ENCODE data around the gene NUCB1. TPM values are rescaled to one million over a fixed set of nuclear protein-coding genes. Genes with fewer than 3 reads are reported as not detected.

The NUCB1 gene
- total and polyA plus RNA-seq, 9 of the 15 experiments (the other 6 are each of a cell fraction or from before 2014, with no cell fraction given) = 3.1 to 153 (median 71.7) TPM

DNA sequence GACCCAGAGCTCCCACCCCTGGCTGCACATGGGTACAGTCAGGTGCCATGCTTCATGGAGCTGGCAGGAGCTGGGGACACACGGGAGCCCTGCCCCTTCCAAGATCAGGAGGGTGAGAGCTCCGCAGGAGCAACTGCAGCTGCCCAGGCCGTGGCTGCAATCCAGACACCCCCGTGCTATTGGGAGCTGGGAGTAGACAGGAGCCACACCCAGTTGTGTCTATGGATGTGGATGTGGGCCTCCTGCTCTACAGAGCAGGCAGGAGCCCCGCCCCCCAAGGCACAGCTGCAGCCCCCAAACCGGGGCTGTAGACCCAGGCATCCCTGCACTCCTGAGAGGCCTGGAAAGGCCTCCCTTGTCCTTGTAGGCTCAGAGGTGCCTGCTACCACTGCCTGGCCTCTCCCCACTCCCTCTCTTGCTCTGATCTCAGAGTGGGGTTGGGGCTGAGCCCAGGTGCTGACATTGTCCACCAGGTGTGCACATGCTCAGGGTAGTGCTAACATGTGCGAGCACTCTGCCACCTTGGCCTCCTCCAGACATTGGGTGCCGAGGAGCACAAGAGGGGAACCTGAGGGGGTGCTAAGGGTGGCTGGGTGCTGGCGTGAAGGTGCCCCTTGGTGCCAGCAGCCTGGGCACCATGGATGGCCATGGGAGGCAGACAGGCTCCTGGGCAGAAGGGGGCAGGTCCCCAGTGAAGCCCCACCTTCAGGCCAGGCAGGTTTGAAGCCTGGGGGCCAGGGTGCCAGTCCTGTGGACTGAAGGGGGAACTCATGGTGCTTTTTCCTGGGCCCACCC lies 46.5 kb downstream of the NUCB1 start:
- no TSS peak for BruUV-seq (replicated peaks)
- no peak for ATAC-seq
- 60% methylated on average over 8 of the region's 9 CpGs for WGBS (ENCODE audit: insufficient coverage, low coverage, missing lambda C conversion rate)
- TF ChIP-seq CUX1 (CRISPR knock-in tag; IDR thresholded peaks at IDR 0.05) = no peak
- no peak for TF ChIP-seq ZNF239 (CRISPR knock-in tag; IDR thresholded peaks at IDR 0.05)
- no peak for TF ChIP-seq NR4A1 (CRISPR knock-in tag; IDR thresholded peaks at IDR 0.05)
- no peak for TF ChIP-seq NR4A1 (tag; IDR thresholded peaks at IDR 0.05)
- TF ChIP-seq, protein P1, sequence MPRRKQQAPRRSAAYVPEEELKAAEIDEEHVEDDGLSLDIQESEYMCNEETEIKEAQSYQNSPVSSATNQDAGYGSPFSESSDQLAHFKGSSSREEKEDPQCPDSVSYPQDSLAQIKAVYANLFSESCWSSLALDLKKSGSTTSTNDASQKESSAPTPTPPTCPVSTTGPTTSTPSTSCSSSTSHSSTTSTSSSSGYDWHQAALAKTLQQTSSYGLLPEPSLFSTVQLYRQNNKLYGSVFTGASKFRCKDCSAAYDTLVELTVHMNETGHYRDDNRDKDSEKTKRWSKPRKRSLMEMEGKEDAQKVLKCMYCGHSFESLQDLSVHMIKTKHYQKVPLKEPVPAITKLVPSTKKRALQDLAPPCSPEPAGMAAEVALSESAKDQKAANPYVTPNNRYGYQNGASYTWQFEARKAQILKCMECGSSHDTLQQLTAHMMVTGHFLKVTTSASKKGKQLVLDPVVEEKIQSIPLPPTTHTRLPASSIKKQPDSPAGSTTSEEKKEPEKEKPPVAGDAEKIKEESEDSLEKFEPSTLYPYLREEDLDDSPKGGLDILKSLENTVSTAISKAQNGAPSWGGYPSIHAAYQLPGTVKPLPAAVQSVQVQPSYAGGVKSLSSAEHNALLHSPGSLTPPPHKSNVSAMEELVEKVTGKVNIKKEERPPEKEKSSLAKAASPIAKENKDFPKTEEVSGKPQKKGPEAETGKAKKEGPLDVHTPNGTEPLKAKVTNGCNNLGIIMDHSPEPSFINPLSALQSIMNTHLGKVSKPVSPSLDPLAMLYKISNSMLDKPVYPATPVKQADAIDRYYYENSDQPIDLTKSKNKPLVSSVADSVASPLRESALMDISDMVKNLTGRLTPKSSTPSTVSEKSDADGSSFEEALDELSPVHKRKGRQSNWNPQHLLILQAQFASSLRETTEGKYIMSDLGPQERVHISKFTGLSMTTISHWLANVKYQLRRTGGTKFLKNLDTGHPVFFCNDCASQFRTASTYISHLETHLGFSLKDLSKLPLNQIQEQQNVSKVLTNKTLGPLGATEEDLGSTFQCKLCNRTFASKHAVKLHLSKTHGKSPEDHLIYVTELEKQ (CRISPR knock-in tag; IDR thresholded peaks at IDR 0.05) = no peak
- TF ChIP-seq GTF2F1 (IDR thresholded peaks at IDR 0.05; ENCODE audit: low read depth, low read length) = no peak
- TF ChIP-seq, protein P2, sequence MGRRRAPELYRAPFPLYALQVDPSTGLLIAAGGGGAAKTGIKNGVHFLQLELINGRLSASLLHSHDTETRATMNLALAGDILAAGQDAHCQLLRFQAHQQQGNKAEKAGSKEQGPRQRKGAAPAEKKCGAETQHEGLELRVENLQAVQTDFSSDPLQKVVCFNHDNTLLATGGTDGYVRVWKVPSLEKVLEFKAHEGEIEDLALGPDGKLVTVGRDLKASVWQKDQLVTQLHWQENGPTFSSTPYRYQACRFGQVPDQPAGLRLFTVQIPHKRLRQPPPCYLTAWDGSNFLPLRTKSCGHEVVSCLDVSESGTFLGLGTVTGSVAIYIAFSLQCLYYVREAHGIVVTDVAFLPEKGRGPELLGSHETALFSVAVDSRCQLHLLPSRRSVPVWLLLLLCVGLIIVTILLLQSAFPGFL (CRISPR knock-in tag; IDR thresholded peaks at IDR 0.05) = no peak
- no peak for TF ChIP-seq ADNP (tag; IDR thresholded peaks at IDR 0.05)
- no peak for TF ChIP-seq SMAD3 (CRISPR knock-in tag; conservative IDR thresholded peaks at IDR 0.05)
- no peak for TF ChIP-seq MAZ (CRISPR knock-in tag; conservative IDR thresholded peaks at IDR 0.05 in 1 of 2, IDR thresholded peaks at IDR 0.05 in 1 of 2)
- TF ChIP-seq ERF (CRISPR knock-in tag; IDR thresholded peaks at IDR 0.05) = no peak
- no peak for TF ChIP-seq ZNF76 (CRISPR knock-in tag; IDR thresholded peaks at IDR 0.05; ENCODE audit: borderline replicate concordance)

More for the DNA sequence above, 46.5 kb downstream of the NUCB1 start:
- H3K27me3 ChIP-seq (ENCODE audit: control insufficient read depth in 2 of 2, insufficient read depth in 2 of 2, low read length in 2 of 2) = no peaks in the 10 kb centered on the region
- no peaks in the 10 kb centered on the region; the same call in 2 of the 3 replicates for H3K36me3 ChIP-seq (ENCODE audit: control insufficient read depth, insufficient read depth, low read length)
- H4K20me1 ChIP-seq (replicated peaks; ENCODE audit: control insufficient read depth, insufficient read depth, low read length) = no peaks in the 10 kb centered on the region
- in situ Hi-C loops (cut with MboI) = no loop called here
- intact Hi-C loops (cut with micrococcal nuclease) = no loop called here
- no peak overlapping the region for H3K9ac ChIP-seq (ENCODE audit: insufficient read depth in 1 of 2, low read depth in 2 of 2, low read length in 2 of 2)
- H3K27ac ChIP-seq (ENCODE audit: extremely low read depth, low read depth, low read length) = no peak overlapping the region
- H2AFZ ChIP-seq (ENCODE audit: low read depth, low read length) = no peak overlapping the region
- FAIRE-seq (no peak), DNase-seq (ENCODE audit: extremely low read depth in 1 of 4, low spot score in 3 of 4) (no peak)
- H3K79me2 ChIP-seq (ENCODE audit: control insufficient read depth, insufficient read depth, low read length) = no peaks in the 10 kb centered on the region
- H3K9me3 ChIP-seq (replicated peaks; ENCODE audit: control insufficient read depth, insufficient read depth, low read depth, low read length) = peaks cover 11% of the 10 kb centered on the region
- ChIA-PET CTCF (ENCODE audit: low intra/inter-chr PET ratio) (no interaction called here), POLR2A (interaction anchor here (0.6 to 1.1 kb wide), 3 partner anchors 21 to 166 kb away, joined by 3 to 7 read pairs (median 4); partner anchors contain the start of gene GYS1)
- H3K4me3 ChIP-seq = no peak overlapping the region
- H3K4me2 ChIP-seq (ENCODE audit: insufficient read depth, low read length) = no peak overlapping the region
- peaks cover 22 to 25% of the 10 kb centered on the region in 2 experiments; a peak in 4 of 5 replicates for H3K4me1 ChIP-seq (replicated peaks in 1 of 2; ENCODE audit: control insufficient read depth in 2 of 2, insufficient read depth in 2 of 2, low read length in 2 of 2)
- no peaks in the 10 kb centered on the region for H3K9me1 ChIP-seq (ENCODE audit: control insufficient read depth, insufficient read depth, low read length)
